Measurements from ENCODE around the gene HOXA6.

Gene HOXA6

DNA sequence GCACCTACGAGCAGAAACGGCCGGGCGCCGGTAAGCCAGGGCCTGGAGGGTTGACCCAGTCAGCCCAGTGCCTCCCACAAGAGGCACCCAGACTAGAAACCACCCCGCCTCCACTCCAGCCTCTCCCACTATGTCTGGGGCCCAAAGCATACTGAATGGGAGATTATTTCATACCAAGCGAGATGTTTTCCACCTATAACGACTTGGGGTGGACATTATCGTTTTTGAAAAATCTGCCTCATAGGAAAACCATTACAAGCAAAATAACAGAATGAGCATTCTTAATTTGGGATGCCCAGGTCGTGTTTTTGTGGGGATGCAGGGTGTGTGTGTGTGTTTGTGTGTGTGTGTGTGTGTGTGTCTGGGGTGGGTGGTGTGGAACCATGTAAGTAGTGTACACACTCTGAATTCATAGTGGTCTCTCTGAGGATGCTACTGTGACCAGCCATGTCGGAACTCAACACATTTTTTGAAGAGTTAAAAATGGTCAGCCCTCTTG lies 1.6 kb downstream of the HOXA6 start:
- Mint-ChIP-seq H3K9me3 (ENCODE audit: low read depth) (no peaks in the 10 kb centered on the region), H3K4me3 (no peak overlapping the region), H3K27ac (no peak overlapping the region), H3K4me1 (ENCODE audit: low read depth) (peaks cover 11% of the 10 kb centered on the region), H3K27me3 (peaks cover 46% of the 10 kb centered on the region), H3K36me3 (no peaks in the 10 kb centered on the region)

DNA sequence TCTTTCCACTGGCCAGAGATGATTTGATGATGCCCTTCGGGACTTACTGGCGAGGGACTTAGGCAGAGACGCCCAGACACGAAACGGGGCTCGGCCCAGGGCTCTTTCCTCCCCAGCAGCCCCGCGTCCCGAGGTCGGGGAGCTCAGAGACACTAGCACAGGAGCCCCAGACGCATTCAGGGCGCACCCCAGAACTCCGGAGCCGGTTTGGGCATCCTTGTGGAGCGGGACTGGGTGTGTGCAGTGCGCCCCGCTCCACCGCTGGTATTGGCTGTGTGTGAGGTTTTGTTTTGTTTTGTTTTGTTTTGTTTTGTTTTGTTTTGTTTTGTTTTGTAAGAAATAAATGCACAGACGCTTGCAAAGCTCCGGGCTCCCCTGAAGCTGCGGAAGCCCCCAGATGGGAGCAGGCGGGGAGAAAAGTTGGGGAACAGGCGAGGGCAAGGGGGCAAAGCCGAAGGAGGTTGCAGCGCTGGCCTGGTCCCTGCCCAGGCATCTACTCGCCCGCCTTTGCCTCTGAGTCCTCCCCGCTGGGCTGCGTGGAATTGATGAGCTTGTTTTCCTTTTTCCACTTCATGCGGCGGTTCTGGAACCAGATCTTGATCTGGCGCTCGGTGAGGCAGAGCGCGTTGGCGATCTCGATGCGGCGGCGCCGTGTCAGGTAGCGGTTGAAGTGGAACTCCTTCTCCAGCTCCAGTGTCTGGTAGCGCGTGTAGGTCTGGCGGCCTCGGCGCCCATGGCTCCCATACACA lies 2.2 kb downstream of the HOXA6 start:
- H3K4me3 Mint-ChIP-seq, result no peak overlapping the region
- H3K9me3 Mint-ChIP-seq (ENCODE audit: low read depth), result no peaks in the 10 kb centered on the region
- no peak overlapping the region for H3K27ac Mint-ChIP-seq
- peaks cover 7% of the 10 kb centered on the region for H3K4me1 Mint-ChIP-seq (ENCODE audit: low read depth)
- H3K36me3 Mint-ChIP-seq, result no peaks in the 10 kb centered on the region
- peaks cover 43% of the 10 kb centered on the region for H3K27me3 Mint-ChIP-seq

DNA sequence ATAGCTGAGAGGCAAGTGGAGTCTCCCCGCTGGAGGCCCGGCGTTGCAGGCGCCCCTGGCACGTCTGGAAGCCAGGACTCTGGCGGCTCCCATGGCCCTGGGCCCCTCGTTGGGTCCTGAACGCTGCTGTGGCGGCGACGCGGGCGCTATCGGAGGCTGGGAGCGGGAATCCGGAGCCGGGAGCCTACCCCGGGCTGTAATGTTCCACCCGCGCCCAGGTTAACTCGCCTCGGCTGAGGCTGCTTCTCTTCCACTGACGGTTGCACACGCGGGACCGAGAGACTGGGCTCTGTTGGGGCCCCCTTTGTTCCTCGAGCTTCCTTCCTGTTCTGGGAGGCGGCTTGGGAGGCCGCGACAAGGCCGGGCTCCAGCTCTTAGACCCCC lies 2.8 kb downstream of the HOXA6 start:
- H3K27me3 Mint-ChIP-seq, result peaks cover 39% of the 10 kb centered on the region
- H3K4me1 Mint-ChIP-seq (ENCODE audit: low read depth), result peaks cover 7% of the 10 kb centered on the region
- H3K4me3 Mint-ChIP-seq, result no peak overlapping the region
- H3K36me3 Mint-ChIP-seq, result no peaks in the 10 kb centered on the region
- no peak overlapping the region for H3K27ac Mint-ChIP-seq
- H3K9me3 Mint-ChIP-seq (ENCODE audit: low read depth), result no peaks in the 10 kb centered on the region

- H3K27me3 Mint-ChIP-seq, result peaks cover 35% of the 10 kb centered on the region
- H3K36me3 Mint-ChIP-seq, result no peaks in the 10 kb centered on the region
- H3K27ac Mint-ChIP-seq, result no peak overlapping the region
- peaks cover 7% of the 10 kb centered on the region for H3K4me1 Mint-ChIP-seq (ENCODE audit: low read depth)
- H3K4me3 Mint-ChIP-seq, result no peak overlapping the region
- H3K9me3 Mint-ChIP-seq (ENCODE audit: low read depth), result no peaks in the 10 kb centered on the region
Measured at GRCh38 chr7:27143950-27144780, 3.4 kb downstream of the HOXA6 start.

GRCh38 chr7:27143023-27143949 lies 4.3 kb downstream of the HOXA6 start, which contains the start of gene HOXA5:
Gene HOXA5 (minus strand): TSS chr7:27143681. CDS start chr7:27143607, 74 bp downstream.
- Mint-ChIP-seq H3K27ac (no peak within 1 kb of the TSS), H3K9me3 (ENCODE audit: low read depth) (no peaks in the 10 kb centered on the region), H3K27me3 (peaks cover 34% of the 10 kb centered on the region), H3K4me1 (ENCODE audit: low read depth) (peaks cover 3% of the 10 kb centered on the region), H3K4me3 (peak within 1 kb of the TSS; percentile 51), H3K36me3 (no peaks in the 10 kb centered on the region)

DNA sequence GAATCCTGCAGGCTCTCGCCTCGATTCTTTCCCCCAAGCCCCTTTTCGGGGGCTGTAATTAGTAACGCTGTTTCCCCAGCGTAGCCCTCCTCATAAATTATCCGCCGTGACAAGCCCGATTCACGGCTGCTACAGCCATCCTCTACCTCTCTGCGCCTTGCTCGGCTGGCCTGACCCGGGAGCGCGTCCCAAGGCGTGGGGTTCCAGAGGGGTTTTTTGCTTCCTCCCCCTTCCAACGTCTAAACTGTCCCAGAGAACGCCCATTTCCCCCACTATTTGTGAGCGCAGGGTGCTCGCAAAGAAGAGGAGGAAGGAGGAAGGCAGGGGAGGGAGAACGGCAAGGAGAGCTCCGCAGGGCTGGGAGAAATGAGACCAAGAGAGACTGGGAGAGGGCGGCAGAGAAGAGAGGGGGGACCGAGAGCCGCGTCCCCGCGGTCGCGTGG lies 5.0 kb downstream of the HOXA6 start:
- H3K9me3 Mint-ChIP-seq (ENCODE audit: low read depth), result no peaks in the 10 kb centered on the region

DNA sequence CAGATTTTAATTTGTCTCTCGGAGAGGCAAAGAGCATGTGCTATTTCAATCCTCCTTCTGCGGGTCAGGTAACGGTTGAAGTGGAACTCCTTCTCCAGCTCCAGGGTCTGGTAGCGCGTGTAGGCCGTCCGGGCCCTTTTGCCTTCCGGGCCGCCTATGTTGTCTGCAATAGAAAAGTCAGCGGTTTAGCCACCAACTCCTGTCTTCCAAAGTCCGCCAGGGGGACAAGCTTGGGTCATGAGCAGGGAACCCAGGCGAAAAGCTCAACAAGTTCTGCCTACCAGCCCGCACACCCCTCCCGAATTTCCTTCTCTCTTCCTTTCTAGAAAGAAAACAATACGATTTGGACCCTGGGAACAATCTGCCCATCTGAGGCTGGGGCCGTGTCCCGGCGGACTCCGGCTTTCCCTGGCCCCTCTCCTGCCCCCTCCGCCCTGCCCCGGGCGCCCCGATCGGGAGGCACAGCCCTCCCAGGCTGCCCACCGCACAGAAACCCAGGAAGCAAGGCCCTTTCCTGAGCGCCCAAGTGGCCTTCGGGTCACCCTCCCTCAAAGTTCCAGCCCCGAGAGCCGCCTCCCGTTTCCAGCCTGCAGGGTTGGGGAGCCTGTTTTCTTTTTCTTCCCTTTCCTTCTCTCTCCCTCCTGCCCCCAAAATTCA lies 5.5 kb downstream of the HOXA6 start:
- Mint-ChIP-seq H3K4me1 (ENCODE audit: low read depth) (no peaks in the 10 kb centered on the region), H3K4me3 (no peak overlapping the region), H3K36me3 (no peaks in the 10 kb centered on the region), H3K27me3 (peaks cover 32% of the 10 kb centered on the region), H3K27ac (no peak overlapping the region), H3K9me3 (ENCODE audit: low read depth) (no peaks in the 10 kb centered on the region)

More for the DNA sequence above, 5.0 kb downstream of the HOXA6 start:
- no peaks in the 10 kb centered on the region for H3K36me3 Mint-ChIP-seq
- peak overlapping the region; percentile 51 for H3K4me3 Mint-ChIP-seq
- peaks cover 35% of the 10 kb centered on the region for H3K27me3 Mint-ChIP-seq
- no peaks in the 10 kb centered on the region for H3K4me1 Mint-ChIP-seq (ENCODE audit: low read depth)
- H3K27ac Mint-ChIP-seq, result no peak overlapping the region

GRCh38 chr7:27141137-27141922 lies 6.2 kb downstream of the HOXA6 start:
- no peak overlapping the region for H3K27ac Mint-ChIP-seq
- no peaks in the 10 kb centered on the region for H3K9me3 Mint-ChIP-seq (ENCODE audit: low read depth)
- peaks cover 28% of the 10 kb centered on the region for H3K27me3 Mint-ChIP-seq
- no peak overlapping the region for H3K4me3 Mint-ChIP-seq
- no peaks in the 10 kb centered on the region for H3K36me3 Mint-ChIP-seq
- H3K4me1 Mint-ChIP-seq (ENCODE audit: low read depth), result no peaks in the 10 kb centered on the region

- Mint-ChIP-seq H3K27ac (no peak overlapping the region), H3K27me3 (peaks cover 27% of the 10 kb centered on the region), H3K9me3 (ENCODE audit: low read depth) (no peaks in the 10 kb centered on the region), H3K4me1 (ENCODE audit: low read depth) (peaks cover 1% of the 10 kb centered on the region), H3K36me3 (no peaks in the 10 kb centered on the region), H3K4me3 (no peak overlapping the region)
Measured at GRCh38 chr7:27140126-27140857, 7.3 kb downstream of the HOXA6 start.

DNA sequence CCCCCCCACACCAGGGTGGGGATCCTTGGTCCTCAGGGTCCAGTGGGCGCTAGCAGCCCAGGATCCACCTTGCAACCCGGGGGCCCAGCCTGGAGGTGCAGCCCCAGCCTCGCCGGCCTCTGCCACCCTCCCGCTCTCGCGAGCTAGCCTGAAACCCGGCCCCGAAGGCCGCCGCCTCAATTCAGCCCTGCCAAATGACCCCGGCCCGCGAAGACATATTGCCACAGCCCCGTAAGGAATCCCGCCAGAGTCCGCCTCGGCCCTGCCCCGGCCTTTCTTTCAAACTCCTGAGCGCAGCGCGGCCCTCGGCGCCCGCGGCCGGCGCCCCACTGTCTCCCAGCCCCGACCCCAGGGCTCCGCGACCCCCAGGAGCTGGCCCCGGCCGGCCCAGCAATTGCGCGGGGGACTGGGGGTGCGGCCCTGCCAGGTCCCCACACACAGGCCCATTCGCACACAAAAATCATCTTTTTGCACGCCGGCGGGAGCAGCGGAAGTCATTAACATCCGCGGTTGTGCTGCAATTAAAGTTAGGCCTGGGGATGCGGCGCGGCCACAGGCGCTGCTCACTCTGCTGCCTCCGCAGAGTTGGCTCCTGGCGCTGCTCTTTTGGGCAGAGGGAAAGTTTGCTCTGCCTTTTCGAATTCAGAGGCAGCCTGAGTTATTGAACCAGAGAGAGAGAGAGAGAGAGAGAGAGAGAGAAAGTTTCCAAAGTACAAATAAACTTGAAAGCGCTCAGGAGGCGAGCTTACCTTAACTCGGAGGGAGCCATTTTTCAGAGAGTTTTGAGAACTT lies 8.0 kb downstream of the HOXA6 start:
- H3K27ac Mint-ChIP-seq, result no peak overlapping the region
- H3K4me3 Mint-ChIP-seq, result no peak overlapping the region
- no peaks in the 10 kb centered on the region for H3K36me3 Mint-ChIP-seq
- H3K9me3 Mint-ChIP-seq (ENCODE audit: low read depth), result no peaks in the 10 kb centered on the region
- peaks cover 9% of the 10 kb centered on the region for H3K4me1 Mint-ChIP-seq (ENCODE audit: low read depth)
- H3K27me3 Mint-ChIP-seq, result peaks cover 34% of the 10 kb centered on the region

GRCh38 chr7:27138985-27139333 lies 8.6 kb downstream of the HOXA6 start:
- H3K27ac Mint-ChIP-seq, result no peak overlapping the region
- no peaks in the 10 kb centered on the region for H3K36me3 Mint-ChIP-seq
- no peak overlapping the region for H3K4me3 Mint-ChIP-seq
- H3K27me3 Mint-ChIP-seq, result peaks cover 35% of the 10 kb centered on the region
- no peaks in the 10 kb centered on the region for H3K9me3 Mint-ChIP-seq (ENCODE audit: low read depth)
- H3K4me1 Mint-ChIP-seq (ENCODE audit: low read depth), result peaks cover 15% of the 10 kb centered on the region

- H3K27me3 Mint-ChIP-seq, result peaks cover 38% of the 10 kb centered on the region
- no peaks in the 10 kb centered on the region for H3K9me3 Mint-ChIP-seq (ENCODE audit: low read depth)
- no peak overlapping the region for H3K4me3 Mint-ChIP-seq
- H3K27ac Mint-ChIP-seq, result no peak overlapping the region
- peaks cover 17% of the 10 kb centered on the region for H3K4me1 Mint-ChIP-seq (ENCODE audit: low read depth)
- no peaks in the 10 kb centered on the region for H3K36me3 Mint-ChIP-seq
Measured at GRCh38 chr7:27138472-27138871, 9.1 kb downstream of the HOXA6 start.
